Diencephalon (tissue), 1 donor: Measurements from ENCODE around the gene TMPRSS6. TPM values are rescaled to one million over a fixed set of nuclear protein-coding genes. Genes with fewer than 3 reads are reported as not detected.

Source experiments
- total RNA-seq: library from RNA; depleted of rRNA; stranded (reverse); fragments of >200 nt; gene quantifications from one replicate; pipeline ENCODE4 v1.2.3, GENCODE V29; 2014

Gene TMPRSS6
- 0.23 TPM for total RNA-seq

GRCh38 chr22:37109242-37109917, at the start of gene TMPRSS6:
TSS of gene TMPRSS6 (minus strand) at chr22:37109713. CDS start at chr22:37103417, 6,296 bp downstream.

GRCh38 chr22:37051391-37052385, 57.8 kb downstream of the TMPRSS6 start, which contains the start of gene KCTD17:
TSS of gene KCTD17 (plus strand) at chr22:37051742. CDS start at chr22:37051761, 19 bp downstream.

GRCh38 chr22:37019309-37020191, 90.0 kb downstream of the TMPRSS6 start, which contains the start of the genes MPST and TST:
TSS of gene MPST (plus strand) at chr22:37019742. CDS start at chr22:37019837, 95 bp downstream.
TSS of gene TST (minus strand) at chr22:37019447. CDS start at chr22:37018732, 715 bp downstream.

Other genes with a start within 250 kb of the TMPRSS6 start
- 3.0 TPM for gene NCF4, start 248.7 kb downstream of the TMPRSS6 start, total RNA-seq
- gene CSF2RB, start 196.1 kb downstream of the TMPRSS6 start, total RNA-seq = 0.92 TPM
- 8.1 TPM for gene TST, start 90.3 kb downstream of the TMPRSS6 start, total RNA-seq
- gene MPST, start 90.0 kb downstream of the TMPRSS6 start, total RNA-seq = 25.4 TPM
- gene KCTD17, start 58.0 kb downstream of the TMPRSS6 start, total RNA-seq = 34.1 TPM
- gene IL2RB, start 40.2 kb upstream of the TMPRSS6 start, total RNA-seq = not detected
- 4.4 TPM for gene C1QTNF6, start 78.5 kb upstream of the TMPRSS6 start, total RNA-seq
- 1.2 TPM for gene SSTR3, start 102.8 kb upstream of the TMPRSS6 start, total RNA-seq
- gene RAC2, start 134.6 kb upstream of the TMPRSS6 start, total RNA-seq = 1.2 TPM
- 3.2 TPM for gene CYTH4, start 172.8 kb upstream of the TMPRSS6 start, total RNA-seq